CD4-positive, alpha-beta T cell (primary cell): ENCODE measurements around the gene CNNM2. TPM values are rescaled to one million over a fixed set of nuclear protein-coding genes. Genes with fewer than 3 reads are reported as not detected.

Experiments
- ATAC-seq: fragments of 200-7000 bp; cut with Tn5 transposase; one replicate; pipeline ENCODE4 v1.10.0; 2022; ENCODE audit warnings: mild to moderate bottlenecking; ENCODE audit not compliant: poor library complexity
- CTCF ChIA-PET: fragments of 350-600 bp; sonication (Branson Sonifier 250); formaldehyde crosslinking; loops from one replicate; lab custom pipeline; 2021; ENCODE audit warnings: antibody characterized with exemption, inconsistent platforms; lab: Charles Lee
- POLR2A ChIA-PET: fragments of 350-600 bp; sonication (Branson Sonifier 250); formaldehyde crosslinking; loops from one replicate; lab custom pipeline; 2021; ENCODE audit warnings: antibody characterized with exemption, inconsistent platforms; lab: Charles Lee
- DNase-seq, 14 experiments: peaks; one replicate each; pipeline ENCODE4 v3.0.0-alpha.2; 2013 to 2020; ENCODE audit warnings: mixed read lengths in 2 of 14
- H3K27ac ChIP-seq, 2 donors: one replicate each; pipeline versions ENCODE4 v1.5.1 to v1.7.0; 2013; ENCODE audit warnings: low read length in 2 of 2, low read depth in 1 of 2, mild to moderate bottlenecking in 1 of 2
- H3K27me3 ChIP-seq, 2 experiments: 1 replicate in 1 of 2; 2 replicates in 1 of 2; pipeline versions ENCODE4 v1.6.1 to v1.7.0; 2013; ENCODE audit warnings: low read length in 2 of 2, control low read depth in 1 of 2, mild to moderate bottlenecking in 1 of 2, moderate library complexity in 1 of 2; ENCODE audit not compliant: insufficient read depth in 2 of 2, control insufficient read depth in 1 of 2
- H3K36me3 ChIP-seq: one replicate; pipeline ENCODE4 v1.6.1; 2013; ENCODE audit warnings: low read length, control low read depth; ENCODE audit not compliant: insufficient read depth
- H3K4me1 ChIP-seq: one replicate; pipeline ENCODE4 v1.6.1; 2013; ENCODE audit warnings: low read length, control low read depth; ENCODE audit not compliant: insufficient read depth
- H3K4me3 ChIP-seq: one replicate; pipeline ENCODE4 v1.5.1; 2013; ENCODE audit warnings: mild to moderate bottlenecking, low read length, moderate library complexity
- H3K9me3 ChIP-seq, 2 experiments: 1 replicate in 1 of 2; 2 replicates in 1 of 2; pipeline versions ENCODE4 v1.6.1 to v1.7.0; 2013; ENCODE audit warnings: low read length in 2 of 2, mild to moderate bottlenecking in 2 of 2, control low read depth in 1 of 2, moderate library complexity in 1 of 2; ENCODE audit not compliant: control insufficient read depth in 1 of 2, insufficient read depth in 1 of 2
- H3K27ac Mint-ChIP-seq: one replicate; pipeline ENCODE4 v1.8.0; 2020; ENCODE audit warnings: mixed read lengths
- H3K27me3 Mint-ChIP-seq: one replicate; pipeline ENCODE4 v1.8.0; 2021; ENCODE audit warnings: mixed read lengths
- H3K36me3 Mint-ChIP-seq: one replicate; pipeline ENCODE4 v1.8.0; 2021; ENCODE audit warnings: low read depth, mixed read lengths
- H3K4me1 Mint-ChIP-seq: one replicate; pipeline ENCODE4 v1.8.0; 2021; ENCODE audit warnings: low read depth, mixed read lengths
- H3K4me3 Mint-ChIP-seq: one replicate; pipeline ENCODE4 v1.8.0; 2020; ENCODE audit warnings: mild to moderate bottlenecking, mixed read lengths
- H3K9me3 Mint-ChIP-seq: one replicate; pipeline ENCODE4 v1.8.0; 2020; ENCODE audit warnings: mixed read lengths
- intact Hi-C, 2 experiments: fragments of 100-400 bp; cut with DNase I in 1 of 2; cut with micrococcal nuclease in 1 of 2; formaldehyde crosslinking; loops; one replicate each; pipeline versions ENCODE4 v1.15.1 to v1.9.0; 2023 to 2025; cut with DNase I, micrococcal nuclease
- total RNA-seq, 174 experiments: library from RNA in 2 of 174; stranded (reverse) in 2 of 174; gene quantifications; one replicate each; pipeline ENCODE4 v1.2.3 and lab custom pipeline; 2021 to 2026
- TF ChIP-seq, protein P1 (sequence below): fragments of 200-600 bp; IDR thresholded peaks from one replicate; pipeline ENCODE4 v1.8.0; 2022; ENCODE audit warnings: antibody characterized with exemption, mild to moderate bottlenecking

CNNM2 gene
- total RNA-seq, 2 experiments from 2014 or later, result 8.4 to 8.9 TPM

DNA sequence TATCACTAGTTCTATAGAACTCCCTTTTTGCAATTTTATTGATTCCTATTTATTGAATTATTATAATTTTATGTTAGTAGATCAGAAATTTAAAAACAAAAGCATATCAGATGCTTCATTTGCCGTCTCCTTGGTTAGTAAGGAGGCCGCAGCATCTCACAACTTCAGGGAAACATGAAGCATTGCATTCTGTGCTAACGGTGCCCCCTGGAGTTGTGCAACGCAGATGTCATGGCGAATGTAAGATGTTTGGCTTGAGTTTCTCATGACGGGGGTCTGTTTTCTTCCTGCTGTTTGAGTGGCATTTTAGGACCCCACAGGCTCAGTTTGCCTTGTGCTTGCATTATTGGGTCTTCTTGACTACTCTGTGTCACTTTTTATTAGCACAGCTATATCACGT lies 124.8 kb downstream of the CNNM2 start:
- no peak for DNase-seq
- intact Hi-C loops, result no loop called here
- H3K27me3 Mint-ChIP-seq, result no peaks in the 10 kb centered on the region
- no peak for ATAC-seq
- Histone ChIP-seq H3K9me3 (no peaks in the 10 kb centered on the region), H3K27me3 (no peaks in the 10 kb centered on the region), H3K36me3 (no peaks in the 10 kb centered on the region), H3K27ac (no peak overlapping the region), H3K4me3 (no peak overlapping the region), H3K4me1 (no peaks in the 10 kb centered on the region)
- H3K4me1 Mint-ChIP-seq, result no peaks in the 10 kb centered on the region
- TF ChIP-seq, protein P1, sequence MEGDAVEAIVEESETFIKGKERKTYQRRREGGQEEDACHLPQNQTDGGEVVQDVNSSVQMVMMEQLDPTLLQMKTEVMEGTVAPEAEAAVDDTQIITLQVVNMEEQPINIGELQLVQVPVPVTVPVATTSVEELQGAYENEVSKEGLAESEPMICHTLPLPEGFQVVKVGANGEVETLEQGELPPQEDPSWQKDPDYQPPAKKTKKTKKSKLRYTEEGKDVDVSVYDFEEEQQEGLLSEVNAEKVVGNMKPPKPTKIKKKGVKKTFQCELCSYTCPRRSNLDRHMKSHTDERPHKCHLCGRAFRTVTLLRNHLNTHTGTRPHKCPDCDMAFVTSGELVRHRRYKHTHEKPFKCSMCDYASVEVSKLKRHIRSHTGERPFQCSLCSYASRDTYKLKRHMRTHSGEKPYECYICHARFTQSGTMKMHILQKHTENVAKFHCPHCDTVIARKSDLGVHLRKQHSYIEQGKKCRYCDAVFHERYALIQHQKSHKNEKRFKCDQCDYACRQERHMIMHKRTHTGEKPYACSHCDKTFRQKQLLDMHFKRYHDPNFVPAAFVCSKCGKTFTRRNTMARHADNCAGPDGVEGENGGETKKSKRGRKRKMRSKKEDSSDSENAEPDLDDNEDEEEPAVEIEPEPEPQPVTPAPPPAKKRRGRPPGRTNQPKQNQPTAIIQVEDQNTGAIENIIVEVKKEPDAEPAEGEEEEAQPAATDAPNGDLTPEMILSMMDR, result no peak
- no peak overlapping the region for H3K4me3 Mint-ChIP-seq
- H3K36me3 Mint-ChIP-seq, result no peaks in the 10 kb centered on the region
- no peak overlapping the region for H3K27ac Mint-ChIP-seq
- POLR2A ChIA-PET, result no interaction called here
- no peaks in the 10 kb centered on the region for H3K9me3 Mint-ChIP-seq
- CTCF ChIA-PET, result no interaction called here

DNA sequence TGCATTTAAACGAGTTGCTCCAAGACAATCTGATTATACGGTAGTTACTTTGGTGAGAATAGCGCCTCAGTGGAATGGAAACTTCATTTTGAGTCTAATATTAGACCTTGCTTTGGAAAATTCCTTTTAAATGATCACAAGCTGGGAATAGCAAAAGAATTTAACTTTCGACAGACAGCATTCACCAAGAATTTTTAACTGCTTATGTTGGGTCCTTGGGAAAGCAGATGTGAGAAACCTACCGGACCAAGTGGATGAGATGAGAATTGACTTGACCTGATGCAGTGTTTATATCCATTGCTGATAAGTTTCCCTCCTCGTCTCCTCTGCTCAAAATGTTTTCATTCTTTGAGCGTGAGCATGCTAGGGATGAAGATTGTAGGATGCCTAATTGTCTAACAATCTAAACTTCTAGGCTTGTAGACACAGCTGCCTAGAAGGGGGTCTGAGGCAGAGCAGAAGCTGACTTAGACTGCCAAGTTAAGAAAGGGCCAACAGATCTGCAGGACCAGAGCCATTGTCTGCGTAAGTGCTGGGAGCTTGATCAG lies 126.9 kb downstream of the CNNM2 start:
- H3K27me3 Mint-ChIP-seq, result no peaks in the 10 kb centered on the region
- Histone ChIP-seq H3K4me3 (no peak overlapping the region), H3K27me3 (no peaks in the 10 kb centered on the region), H3K4me1 (no peaks in the 10 kb centered on the region), H3K9me3 (no peaks in the 10 kb centered on the region), H3K27ac (no peak overlapping the region), H3K36me3 (no peaks in the 10 kb centered on the region)
- POLR2A ChIA-PET, result no interaction called here
- intact Hi-C loops, result no loop called here
- peaks cover 6% of the 10 kb centered on the region for H3K36me3 Mint-ChIP-seq
- H3K9me3 Mint-ChIP-seq, result no peaks in the 10 kb centered on the region
- no peaks in the 10 kb centered on the region for H3K4me1 Mint-ChIP-seq
- H3K27ac Mint-ChIP-seq, result no peak overlapping the region
- no peak overlapping the region for H3K4me3 Mint-ChIP-seq
- CTCF ChIA-PET, result no interaction called here
- TF ChIP-seq, protein P1, result no peak
- DNase-seq (no peak), ATAC-seq (no peak)

DNA sequence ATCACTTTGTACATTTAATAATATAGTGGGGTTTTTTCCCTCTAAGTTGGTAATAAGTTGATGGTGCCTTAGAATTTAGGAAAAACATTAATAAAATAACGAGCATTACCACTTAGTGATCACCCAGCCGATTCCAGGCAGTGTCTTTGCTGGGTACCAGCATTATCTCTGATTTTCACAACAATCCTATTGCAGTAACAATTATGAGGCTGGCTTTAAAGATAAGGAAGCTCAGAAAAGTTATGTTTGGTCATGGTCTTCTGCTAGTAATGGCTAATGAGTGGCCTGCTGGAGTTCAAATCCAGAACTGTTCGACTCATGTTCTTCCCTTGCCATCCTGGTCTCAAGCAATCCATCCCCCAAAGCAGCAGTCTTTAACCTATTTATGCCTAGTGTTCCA lies 127.9 kb downstream of the CNNM2 start:
- H3K9me3 ChIP-seq, result no peaks in the 10 kb centered on the region
- Mint-ChIP-seq H3K36me3 (peaks cover 6% of the 10 kb centered on the region), H3K4me1 (no peaks in the 10 kb centered on the region), H3K27me3 (no peaks in the 10 kb centered on the region), H3K27ac (no peak overlapping the region), H3K9me3 (no peaks in the 10 kb centered on the region), H3K4me3 (no peak overlapping the region)
- no peak for DNase-seq
- no peaks in the 10 kb centered on the region for H3K4me1 ChIP-seq
- POLR2A ChIA-PET, result no interaction called here
- H3K4me3 ChIP-seq, result no peak overlapping the region
- CTCF ChIA-PET, result no interaction called here
- ATAC-seq, result no peak
- intact Hi-C loops, result no loop called here
- TF ChIP-seq, protein P1, result no peak
- no peak overlapping the region for H3K27ac ChIP-seq
- no peaks in the 10 kb centered on the region for H3K36me3 ChIP-seq
- no peaks in the 10 kb centered on the region for H3K27me3 ChIP-seq
